PC-3 (cell line): Measurements from ENCODE around the gene WDR26.

Source experiments
- EZH2 ChIP-seq: fragments of 300-600 bp; sonication (generic); IDR thresholded peaks from one replicate; pipeline ENCODE4 v1.6.1; 2017; ENCODE audit warnings: antibody characterized with exemption, mild to moderate bottlenecking, low read length; ENCODE audit not compliant: unreplicated experiment
- EZH2phosphoT487 ChIP-seq: fragments of 300-600 bp; sonication (generic); IDR thresholded peaks from 2 replicates; pipeline ENCODE4 v1.6.1; 2018; ENCODE audit warnings: mild to moderate bottlenecking, antibody characterized with exemption, low read length, borderline replicate concordance
- TF ChIP-seq, protein P1 (sequence below): fragments of 300-600 bp; sonication (generic); conservative IDR thresholded peaks from 2 replicates; pipeline ENCODE4 v1.5.1; 2017; ENCODE audit warnings: antibody characterized with exemption, low read depth, mild to moderate bottlenecking, low read length

DNA sequence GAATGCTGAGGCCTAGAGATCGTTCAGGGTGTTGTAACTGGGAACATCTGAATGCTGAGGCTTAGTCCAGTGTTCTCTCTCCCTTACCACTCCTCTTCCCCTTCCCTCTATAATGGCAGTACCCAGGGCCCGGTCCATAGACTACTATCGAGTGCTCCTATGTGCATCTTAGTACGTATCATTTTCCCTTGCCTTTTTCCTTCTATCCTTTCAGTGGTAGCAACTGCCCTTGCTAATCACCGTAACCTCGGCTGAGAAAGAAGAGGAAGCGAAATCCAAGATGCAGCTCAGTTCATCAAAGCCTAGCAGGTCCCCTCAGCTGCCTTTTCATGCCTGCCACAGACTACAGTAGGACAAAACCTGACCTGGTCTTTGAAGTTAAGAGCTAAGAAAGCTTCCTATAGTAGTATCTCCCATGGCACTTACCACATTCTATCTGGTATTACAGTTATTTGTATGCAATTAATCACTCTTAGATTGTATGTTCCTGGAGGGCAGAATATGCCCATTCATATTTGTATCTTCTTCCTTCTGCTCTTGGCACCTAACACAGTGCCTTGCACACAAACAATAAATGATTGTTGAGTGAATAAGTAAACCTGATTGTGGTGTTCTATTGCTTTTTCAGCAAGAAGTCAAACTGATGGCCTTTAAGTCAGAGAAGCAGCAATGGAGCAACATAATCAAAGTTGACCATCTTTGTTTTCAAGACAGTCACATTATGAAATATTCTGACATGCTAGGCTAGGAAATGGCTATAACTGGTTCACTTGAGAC, 55.6 kb downstream of the WDR26 start:
- TF ChIP-seq, protein P1, sequence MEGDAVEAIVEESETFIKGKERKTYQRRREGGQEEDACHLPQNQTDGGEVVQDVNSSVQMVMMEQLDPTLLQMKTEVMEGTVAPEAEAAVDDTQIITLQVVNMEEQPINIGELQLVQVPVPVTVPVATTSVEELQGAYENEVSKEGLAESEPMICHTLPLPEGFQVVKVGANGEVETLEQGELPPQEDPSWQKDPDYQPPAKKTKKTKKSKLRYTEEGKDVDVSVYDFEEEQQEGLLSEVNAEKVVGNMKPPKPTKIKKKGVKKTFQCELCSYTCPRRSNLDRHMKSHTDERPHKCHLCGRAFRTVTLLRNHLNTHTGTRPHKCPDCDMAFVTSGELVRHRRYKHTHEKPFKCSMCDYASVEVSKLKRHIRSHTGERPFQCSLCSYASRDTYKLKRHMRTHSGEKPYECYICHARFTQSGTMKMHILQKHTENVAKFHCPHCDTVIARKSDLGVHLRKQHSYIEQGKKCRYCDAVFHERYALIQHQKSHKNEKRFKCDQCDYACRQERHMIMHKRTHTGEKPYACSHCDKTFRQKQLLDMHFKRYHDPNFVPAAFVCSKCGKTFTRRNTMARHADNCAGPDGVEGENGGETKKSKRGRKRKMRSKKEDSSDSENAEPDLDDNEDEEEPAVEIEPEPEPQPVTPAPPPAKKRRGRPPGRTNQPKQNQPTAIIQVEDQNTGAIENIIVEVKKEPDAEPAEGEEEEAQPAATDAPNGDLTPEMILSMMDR = no peak
- TF ChIP-seq EZH2phosphoT487 = no peak
- TF ChIP-seq EZH2 = no peak
